ENCODE results near the gene ENAH. TPM values are rescaled to one million over a fixed set of nuclear protein-coding genes. Genes with fewer than 3 reads are reported as not detected.

Gene ENAH
- polyA plus RNA-seq, 1 donor from 2014 or later = 0.04 TPM

DNA sequence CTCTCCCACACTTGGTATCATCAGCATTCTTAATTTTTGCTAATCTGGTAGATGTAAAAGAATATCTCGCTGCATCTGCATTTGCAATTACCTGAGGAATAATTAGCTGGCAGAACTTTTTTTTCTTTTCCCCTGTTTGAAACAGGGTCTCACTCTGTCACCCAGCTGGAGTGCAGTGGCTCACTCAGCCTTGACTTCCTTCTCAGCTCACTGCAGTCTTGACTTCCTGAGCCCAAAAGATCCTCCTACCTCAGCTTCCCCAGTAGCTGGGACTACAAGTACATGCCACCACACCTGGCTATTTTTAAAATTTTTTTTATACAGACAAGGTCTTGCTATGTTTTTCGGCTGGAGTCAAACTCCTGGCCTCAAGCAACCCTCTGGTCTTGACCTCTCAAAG lies 35.4 kb upstream of the ENAH start:
- H3K27ac Mint-ChIP-seq = no peak overlapping the region

GRCh38 chr1:225685476-225686176 lies 32.7 kb upstream of the ENAH start:
- no peak overlapping the region for H3K27ac Mint-ChIP-seq
- H3K4me3 Mint-ChIP-seq = no peak overlapping the region
- H3K4me1 Mint-ChIP-seq = peaks cover 10 to 11% (median 10%) of the 10 kb centered on the region in 3 donors
- H3K9me3 Mint-ChIP-seq = no peaks in the 10 kb centered on the region
- peaks cover 11% of the 10 kb centered on the region for H3K27me3 Mint-ChIP-seq
- no peaks in the 10 kb centered on the region for H3K36me3 Mint-ChIP-seq

More for the DNA sequence above, 35.4 kb upstream of the ENAH start:
- H3K4me3 Mint-ChIP-seq = peak overlapping the region in 2 of 4 donors; percentile 71 to 84
- H3K4me1 Mint-ChIP-seq = peaks cover 10 to 11% (median 10%) of the 10 kb centered on the region in 3 donors
- H3K9me3 Mint-ChIP-seq = no peaks in the 10 kb centered on the region
- no peaks in the 10 kb centered on the region for H3K36me3 Mint-ChIP-seq
- H3K27me3 Mint-ChIP-seq = peaks cover 11% of the 10 kb centered on the region

DNA sequence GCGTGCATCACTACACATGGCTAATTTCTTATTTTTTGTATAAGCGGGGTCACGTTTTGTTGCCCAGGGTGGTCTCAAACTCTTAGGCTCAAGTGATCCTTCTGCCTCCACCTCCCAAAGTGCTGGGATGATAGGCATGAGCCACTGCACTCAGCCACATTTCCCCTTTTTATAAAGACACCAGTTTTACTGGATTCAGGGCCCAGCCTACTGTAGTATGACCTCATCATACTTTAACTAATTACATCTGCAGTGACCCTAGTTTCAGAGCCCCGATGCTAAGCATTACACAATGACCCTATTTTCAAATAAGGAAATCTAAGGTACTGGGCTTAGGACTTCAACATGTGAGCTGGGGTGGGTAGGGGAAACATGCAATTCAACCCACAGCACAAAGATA lies 31.8 kb upstream of the ENAH start:
- no peaks in the 10 kb centered on the region for H3K9me3 Mint-ChIP-seq

GRCh38 chr1:225681231-225681630 lies 28.3 kb upstream of the ENAH start:
- H3K4me1 Mint-ChIP-seq = no peaks in the 10 kb centered on the region
- peaks cover 25% of the 10 kb centered on the region for H3K27me3 Mint-ChIP-seq
- no peaks in the 10 kb centered on the region for H3K36me3 Mint-ChIP-seq
- no peak overlapping the region for H3K27ac Mint-ChIP-seq
- no peaks in the 10 kb centered on the region for H3K9me3 Mint-ChIP-seq
- no peak overlapping the region for H3K4me3 Mint-ChIP-seq

More for the DNA sequence above, 31.8 kb upstream of the ENAH start:
- Mint-ChIP-seq H3K27me3 (peaks cover 17% of the 10 kb centered on the region), H3K4me1 (peaks cover 10 to 11% (median 10%) of the 10 kb centered on the region in 3 donors), H3K36me3 (no peaks in the 10 kb centered on the region), H3K27ac (no peak overlapping the region), H3K4me3 (no peak overlapping the region)

- no peaks in the 10 kb centered on the region for H3K36me3 Mint-ChIP-seq
- H3K9me3 Mint-ChIP-seq = no peaks in the 10 kb centered on the region
- peak overlapping the region in 1 of 4 donors; percentile 18 for H3K4me3 Mint-ChIP-seq
- no peak overlapping the region for H3K27ac Mint-ChIP-seq
- H3K27me3 Mint-ChIP-seq = peaks cover 22% of the 10 kb centered on the region
- peaks cover 0 to 2% (median 0%) of the 10 kb centered on the region in 3 donors for H3K4me1 Mint-ChIP-seq
Measured at GRCh38 chr1:225678545-225678944, 25.6 kb upstream of the ENAH start.

DNA sequence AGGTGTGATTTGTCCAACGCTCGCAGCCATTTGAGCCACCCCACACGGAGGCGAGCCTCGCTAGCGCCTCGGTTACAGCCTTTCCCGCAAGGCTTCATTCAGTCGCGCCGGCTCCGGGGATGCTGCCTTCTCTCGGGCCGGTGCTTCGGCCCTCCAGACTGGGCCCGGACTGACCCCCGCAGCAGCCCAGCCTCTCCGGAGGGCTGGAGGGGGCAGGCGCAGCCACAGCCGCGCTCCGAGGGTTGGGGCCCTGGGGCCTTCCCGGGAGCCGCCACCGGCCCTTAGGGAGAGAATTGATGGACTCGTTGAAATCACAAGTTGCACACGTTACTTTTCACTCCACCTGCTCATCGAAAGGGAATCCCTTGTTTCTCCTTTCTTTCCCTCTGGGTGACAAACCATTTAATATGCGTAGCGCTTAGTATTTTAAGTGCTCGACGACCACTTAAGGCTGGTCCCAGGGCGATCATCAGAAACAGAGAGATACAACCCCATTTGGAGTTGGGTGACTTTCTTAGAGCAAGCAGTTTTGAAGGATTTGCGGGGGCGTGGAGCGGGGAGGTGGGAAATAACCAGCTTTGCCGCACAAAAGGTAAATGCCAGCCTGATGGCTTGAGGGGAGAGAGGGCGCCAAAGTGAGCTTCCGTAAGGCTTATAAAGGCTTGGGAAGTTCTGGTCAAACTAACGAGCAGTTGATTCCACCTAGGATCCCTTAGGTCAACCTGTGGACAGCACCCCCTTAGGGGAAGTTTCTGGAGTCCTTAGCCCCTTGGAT lies 24.6 kb upstream of the ENAH start:
- peaks cover 0 to 2% (median 0%) of the 10 kb centered on the region in 3 donors for H3K4me1 Mint-ChIP-seq
- no peak overlapping the region for H3K4me3 Mint-ChIP-seq
- H3K27ac Mint-ChIP-seq = no peak overlapping the region
- H3K27me3 Mint-ChIP-seq = peaks cover 22% of the 10 kb centered on the region
- H3K9me3 Mint-ChIP-seq = no peaks in the 10 kb centered on the region
- no peaks in the 10 kb centered on the region for H3K36me3 Mint-ChIP-seq

DNA sequence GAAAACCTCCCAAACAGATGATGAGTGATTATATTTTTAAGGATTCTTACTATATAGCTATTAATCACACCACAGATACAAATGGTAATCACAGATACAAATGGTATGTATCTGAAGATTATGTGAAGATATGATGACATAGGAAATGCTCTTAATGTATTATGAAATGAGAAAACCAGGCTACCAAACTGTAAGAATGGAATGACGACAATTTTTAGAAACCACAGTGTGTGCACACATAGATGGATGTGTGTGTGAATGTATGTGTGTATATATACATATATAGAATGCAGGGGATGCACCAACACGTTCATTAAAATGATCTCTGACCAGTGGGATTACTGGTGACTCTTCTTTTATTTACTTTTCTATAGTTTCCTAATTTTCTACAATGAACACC lies 21.5 kb upstream of the ENAH start:
- H3K36me3 Mint-ChIP-seq = no peaks in the 10 kb centered on the region
- H3K4me1 Mint-ChIP-seq = peaks cover 0 to 2% (median 2%) of the 10 kb centered on the region in 3 donors
- H3K4me3 Mint-ChIP-seq = no peak overlapping the region
- H3K27me3 Mint-ChIP-seq = peaks cover 13% of the 10 kb centered on the region
- H3K27ac Mint-ChIP-seq = no peak overlapping the region
- H3K9me3 Mint-ChIP-seq = no peaks in the 10 kb centered on the region

DNA sequence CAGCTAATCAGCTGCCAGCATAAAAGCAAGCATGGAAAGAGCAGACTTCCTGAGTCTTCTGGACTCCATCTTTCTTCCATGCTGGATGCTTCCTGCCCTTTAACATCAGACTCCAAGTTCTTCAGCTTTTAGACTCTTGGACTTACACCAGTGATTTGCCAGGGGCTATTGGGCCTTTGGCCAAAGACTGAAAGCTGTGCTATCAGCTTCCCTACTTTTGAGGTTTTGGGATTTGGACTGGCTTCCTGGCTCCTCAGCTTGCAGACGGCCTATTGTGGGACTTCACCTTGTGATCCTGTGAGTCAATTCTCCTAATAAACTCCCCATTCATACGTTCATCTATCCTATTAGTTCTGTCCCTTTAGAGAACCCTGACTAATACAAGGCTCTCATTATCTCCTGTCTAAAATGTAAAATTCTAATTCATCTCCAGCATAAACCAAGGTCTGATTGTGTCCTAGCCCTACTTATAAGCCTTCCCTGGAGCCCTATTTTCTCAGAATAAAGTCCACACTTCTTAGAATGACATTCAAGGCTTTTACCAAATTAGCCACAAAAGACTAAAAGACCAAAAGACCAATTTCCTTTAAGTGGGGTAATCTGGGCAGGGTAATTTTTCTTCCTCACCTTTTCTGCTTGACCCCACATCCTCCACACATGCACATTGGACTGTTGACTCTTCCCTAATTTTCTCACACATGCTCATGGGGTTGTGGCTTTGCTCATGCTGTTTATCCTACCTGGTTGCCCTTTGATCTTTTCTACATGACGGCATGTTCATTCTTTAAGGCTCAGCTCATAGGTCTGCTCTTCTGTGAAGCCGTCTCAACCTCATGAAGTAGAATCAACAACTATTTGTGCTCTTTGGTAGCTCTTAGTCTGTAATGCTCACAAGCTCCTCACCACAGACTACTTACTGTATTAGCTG lies 18.1 kb upstream of the ENAH start:
- H3K27me3 Mint-ChIP-seq = peaks cover 4% of the 10 kb centered on the region
- H3K9me3 Mint-ChIP-seq = no peaks in the 10 kb centered on the region
- H3K4me3 Mint-ChIP-seq = peak overlapping the region in 1 of 4 donors; percentile 11
- peaks cover 0 to 2% (median 2%) of the 10 kb centered on the region in 3 donors for H3K4me1 Mint-ChIP-seq
- no peaks in the 10 kb centered on the region for H3K36me3 Mint-ChIP-seq
- no peak overlapping the region for H3K27ac Mint-ChIP-seq

DNA sequence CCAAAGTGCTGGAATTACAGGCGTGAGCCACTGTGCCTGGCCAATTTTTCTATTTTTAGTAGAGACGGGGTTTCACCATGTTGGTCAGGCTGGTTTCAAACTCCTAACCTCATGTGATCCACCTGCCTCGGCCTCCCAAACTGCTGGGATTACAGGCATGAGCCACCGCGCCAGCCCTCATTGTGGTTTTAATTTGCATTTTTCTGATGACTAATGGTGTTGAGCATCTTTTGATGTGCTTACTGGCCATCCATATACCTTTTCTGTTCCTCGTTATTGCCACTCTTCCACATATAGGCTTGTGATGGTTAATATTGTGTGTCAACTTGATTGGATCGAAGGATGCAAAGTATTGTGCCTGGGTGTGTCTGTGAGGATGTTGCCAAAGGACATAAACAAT lies 17.4 kb upstream of the ENAH start:
- H3K4me1 Mint-ChIP-seq = peaks cover 0 to 2% (median 0%) of the 10 kb centered on the region in 3 donors
- H3K27ac Mint-ChIP-seq = no peak overlapping the region

DNA sequence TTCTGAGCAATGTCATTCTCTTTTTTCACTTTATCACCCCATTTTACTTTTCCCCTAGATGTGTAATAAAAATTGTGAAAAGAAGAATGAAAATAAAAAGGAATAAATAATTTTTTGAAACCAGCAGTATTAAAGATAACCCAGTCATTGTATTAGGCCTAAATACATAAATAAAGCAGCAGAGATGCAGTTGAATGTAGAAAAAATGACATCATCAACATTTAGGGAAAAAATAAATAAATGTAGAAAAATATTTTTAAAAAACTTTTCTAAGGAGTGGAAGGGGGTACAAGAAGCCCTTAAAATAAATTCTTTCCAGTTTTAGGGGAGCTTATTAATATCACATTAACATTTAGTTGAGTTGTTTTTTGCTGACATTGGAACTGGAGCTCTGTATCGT lies 15.3 kb upstream of the ENAH start:
- Mint-ChIP-seq H3K4me1 (peaks cover 0 to 2% (median 1%) of the 10 kb centered on the region in 3 donors), H3K36me3 (peaks cover 2% of the 10 kb centered on the region), H3K27me3 (no peaks in the 10 kb centered on the region), H3K4me3 (no peak overlapping the region), H3K9me3 (no peaks in the 10 kb centered on the region), H3K27ac (no peak overlapping the region)

More for the DNA sequence above, 17.4 kb upstream of the ENAH start:
- no peaks in the 10 kb centered on the region for H3K36me3 Mint-ChIP-seq
- no peak overlapping the region for H3K4me3 Mint-ChIP-seq
- H3K9me3 Mint-ChIP-seq = no peaks in the 10 kb centered on the region
- no peaks in the 10 kb centered on the region for H3K27me3 Mint-ChIP-seq

DNA sequence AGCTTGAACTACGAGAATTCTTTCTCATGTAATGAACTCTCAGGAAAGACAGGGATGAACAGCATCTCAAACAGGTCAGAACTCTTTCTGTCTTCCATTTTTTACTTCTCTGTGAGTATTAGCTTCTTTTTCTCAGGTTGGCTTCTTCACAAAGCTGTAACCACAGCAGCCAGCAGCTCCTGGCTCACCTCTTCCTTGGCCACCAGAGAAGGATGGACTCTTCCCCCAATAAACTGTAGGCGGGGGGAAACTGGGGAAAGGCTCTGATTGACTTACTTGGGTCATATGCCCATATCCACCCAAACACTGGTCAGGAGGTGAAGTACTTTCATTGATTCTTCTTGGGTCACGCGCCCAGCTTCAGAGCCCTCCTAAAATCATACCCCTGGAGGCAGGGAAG lies 14.4 kb upstream of the ENAH start:
- H3K4me1 Mint-ChIP-seq = peaks cover under 1 to 3% (median 2%) of the 10 kb centered on the region in 3 donors
- no peak overlapping the region for H3K4me3 Mint-ChIP-seq
- H3K36me3 Mint-ChIP-seq = peaks cover 4% of the 10 kb centered on the region
- H3K27me3 Mint-ChIP-seq = no peaks in the 10 kb centered on the region
- no peaks in the 10 kb centered on the region for H3K9me3 Mint-ChIP-seq
- no peak overlapping the region for H3K27ac Mint-ChIP-seq

GRCh38 chr1:225666495-225666894 lies 13.6 kb upstream of the ENAH start:
- Mint-ChIP-seq H3K4me3 (no peak overlapping the region), H3K36me3 (peaks cover 4% of the 10 kb centered on the region), H3K9me3 (no peaks in the 10 kb centered on the region), H3K27me3 (no peaks in the 10 kb centered on the region), H3K27ac (no peak overlapping the region), H3K4me1 (peaks cover 5 to 8% (median 6%) of the 10 kb centered on the region in 3 donors)

DNA sequence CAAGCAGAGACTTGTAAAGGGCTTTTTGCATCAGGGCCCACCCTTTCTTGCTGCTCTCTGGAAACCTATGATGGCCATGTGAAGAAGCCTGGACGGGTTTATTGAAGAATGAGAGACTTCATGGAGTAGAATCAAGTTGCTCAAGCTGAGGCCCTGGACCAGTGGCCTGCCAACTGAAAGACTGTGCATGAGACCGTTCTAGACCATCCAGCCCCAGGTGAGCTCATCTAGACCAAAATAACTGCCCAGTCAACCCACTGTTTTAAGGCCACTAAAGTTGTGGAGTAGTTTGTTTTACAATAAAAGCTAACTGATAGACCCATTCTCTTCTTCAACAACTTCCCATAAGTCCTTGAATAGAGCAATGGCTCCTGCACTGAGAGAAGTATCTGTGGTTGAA lies 11.8 kb upstream of the ENAH start:
- H3K9me3 Mint-ChIP-seq = no peaks in the 10 kb centered on the region
- no peaks in the 10 kb centered on the region for H3K27me3 Mint-ChIP-seq
- no peak overlapping the region for H3K4me3 Mint-ChIP-seq
- H3K36me3 Mint-ChIP-seq = peaks cover 4% of the 10 kb centered on the region
- H3K27ac Mint-ChIP-seq = no peak overlapping the region
- peaks cover 14 to 21% (median 20%) of the 10 kb centered on the region in 3 donors for H3K4me1 Mint-ChIP-seq

DNA sequence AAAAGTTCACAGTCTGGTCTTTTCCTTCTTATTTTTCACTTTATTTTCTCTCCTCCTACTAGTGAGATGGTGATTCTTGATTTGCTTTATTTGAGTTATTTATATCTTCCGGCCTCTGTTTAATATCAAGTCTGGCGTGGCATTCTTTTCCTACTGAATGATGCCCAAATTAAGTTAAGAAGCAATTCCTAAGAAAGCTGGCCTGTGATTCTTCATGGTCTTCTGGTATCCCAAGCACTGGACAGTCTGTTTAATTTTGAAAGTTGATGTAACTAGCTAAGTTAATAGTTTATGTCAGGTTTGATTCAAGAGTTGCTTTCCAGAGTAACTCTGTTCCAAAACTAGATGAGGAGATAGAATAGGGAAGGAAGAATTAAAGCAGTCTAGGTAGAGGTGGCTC lies 9.2 kb upstream of the ENAH start:
- Mint-ChIP-seq H3K9me3 (no peaks in the 10 kb centered on the region), H3K36me3 (peaks cover 4% of the 10 kb centered on the region), H3K4me1 (peaks cover 22 to 25% (median 22%) of the 10 kb centered on the region in 3 donors), H3K4me3 (peak overlapping the region in 1 of 4 donors; percentile 19), H3K27ac (no peak overlapping the region), H3K27me3 (no peaks in the 10 kb centered on the region)
